GM19035 (cell line): Measurements from ENCODE around the gene UGT1A4.

Experiments used
- ATAC-seq: cut with Tn5 transposase; IDR thresholded peaks from one replicate; pipeline ENCODE4 v1.9.1; 2021; ENCODE audit not compliant: unreplicated experiment

Gene UGT1A4

DNA sequence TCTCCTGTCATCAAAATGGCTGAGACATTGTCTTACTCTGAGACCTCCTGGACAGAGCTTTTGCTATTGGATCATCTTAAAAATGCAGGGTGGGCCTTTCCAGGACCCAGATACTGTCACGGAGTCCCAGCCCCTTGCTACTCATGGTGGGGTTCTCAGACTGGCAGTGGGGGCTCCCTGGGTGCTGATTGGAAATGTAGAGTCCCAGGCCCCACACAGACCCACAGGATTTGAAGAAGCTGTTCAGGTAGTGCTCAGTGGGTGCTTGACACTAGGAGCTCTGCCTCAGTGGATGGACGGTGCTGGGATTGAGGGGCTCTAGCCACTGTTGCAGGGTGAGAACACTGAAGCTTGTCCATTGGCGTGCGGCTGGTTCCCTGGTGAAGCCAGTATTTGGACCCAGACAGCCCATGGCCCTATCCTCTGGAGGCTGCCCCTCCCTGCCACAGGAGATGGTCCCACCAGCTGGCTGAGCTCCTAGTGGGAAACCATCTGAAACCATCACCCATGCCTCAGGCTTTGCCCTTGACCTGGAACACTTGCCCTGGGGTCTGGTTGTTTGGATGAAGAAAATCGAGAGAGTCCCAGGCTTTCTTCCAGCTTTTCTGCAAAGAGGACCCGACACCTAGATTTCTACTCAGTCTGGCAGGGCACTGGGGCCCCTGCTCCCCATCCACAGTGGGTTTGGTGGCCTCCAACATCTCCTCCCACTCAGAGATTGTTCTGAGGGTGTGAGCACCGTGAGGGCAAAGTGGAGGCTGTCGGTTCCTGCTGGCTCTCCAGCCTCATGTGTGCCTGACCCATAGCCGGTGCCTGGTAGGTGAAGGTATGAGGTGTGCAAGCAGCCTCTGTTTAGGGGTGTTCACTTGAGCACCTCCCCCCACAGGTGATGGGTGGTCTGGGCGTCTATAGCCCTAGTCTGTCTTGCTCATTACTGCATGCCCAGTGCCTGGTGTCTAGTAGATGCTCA, 89.7 kb downstream of the UGT1A4 start:
- no peak for ATAC-seq

- no peak for ATAC-seq
These were observed 91.8 kb downstream of the UGT1A4 start for GRCh38 chr2:233810385-233810784.

DNA sequence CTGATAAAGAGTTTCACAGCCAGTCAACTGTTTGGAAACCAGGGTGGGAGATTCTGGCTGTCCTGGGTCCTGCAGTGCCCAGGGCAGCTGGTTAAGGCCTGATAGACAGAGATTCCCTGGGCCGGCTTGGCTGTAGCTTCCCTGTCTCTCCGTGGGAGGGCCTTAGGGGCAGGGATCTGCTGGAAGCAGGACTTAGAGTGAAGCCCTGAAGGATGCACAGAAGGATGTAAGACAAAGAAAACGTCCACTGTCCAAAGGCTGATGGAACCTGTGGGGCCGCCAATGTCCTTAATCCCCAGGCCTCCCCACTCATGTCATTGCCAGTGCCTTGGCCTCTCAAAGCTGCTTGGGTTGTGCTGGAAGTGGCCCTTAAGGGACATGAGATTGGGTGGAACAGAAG, 92.6 kb downstream of the UGT1A4 start:
- ATAC-seq: no peak

DNA sequence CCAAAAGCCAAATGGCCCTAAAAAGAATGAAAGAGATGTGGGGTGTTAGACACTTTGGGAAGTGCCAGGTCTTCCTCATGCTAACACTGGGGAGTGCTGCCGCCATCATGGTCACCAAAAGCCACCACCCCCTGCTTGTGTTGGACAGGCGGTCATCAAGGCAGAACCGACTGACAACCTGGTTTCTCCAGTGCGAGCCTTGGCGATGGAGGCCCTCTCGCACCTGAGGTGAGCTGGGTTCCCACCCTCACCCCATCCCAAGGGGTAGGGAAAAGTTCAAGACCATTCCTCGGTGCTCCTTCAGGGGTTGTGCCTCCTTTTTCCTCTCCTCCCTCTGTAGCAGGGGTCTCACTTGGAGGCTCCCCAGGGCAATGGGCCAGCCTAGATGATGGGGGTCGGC, 93.2 kb downstream of the UGT1A4 start:
- ATAC-seq: no peak

DNA sequence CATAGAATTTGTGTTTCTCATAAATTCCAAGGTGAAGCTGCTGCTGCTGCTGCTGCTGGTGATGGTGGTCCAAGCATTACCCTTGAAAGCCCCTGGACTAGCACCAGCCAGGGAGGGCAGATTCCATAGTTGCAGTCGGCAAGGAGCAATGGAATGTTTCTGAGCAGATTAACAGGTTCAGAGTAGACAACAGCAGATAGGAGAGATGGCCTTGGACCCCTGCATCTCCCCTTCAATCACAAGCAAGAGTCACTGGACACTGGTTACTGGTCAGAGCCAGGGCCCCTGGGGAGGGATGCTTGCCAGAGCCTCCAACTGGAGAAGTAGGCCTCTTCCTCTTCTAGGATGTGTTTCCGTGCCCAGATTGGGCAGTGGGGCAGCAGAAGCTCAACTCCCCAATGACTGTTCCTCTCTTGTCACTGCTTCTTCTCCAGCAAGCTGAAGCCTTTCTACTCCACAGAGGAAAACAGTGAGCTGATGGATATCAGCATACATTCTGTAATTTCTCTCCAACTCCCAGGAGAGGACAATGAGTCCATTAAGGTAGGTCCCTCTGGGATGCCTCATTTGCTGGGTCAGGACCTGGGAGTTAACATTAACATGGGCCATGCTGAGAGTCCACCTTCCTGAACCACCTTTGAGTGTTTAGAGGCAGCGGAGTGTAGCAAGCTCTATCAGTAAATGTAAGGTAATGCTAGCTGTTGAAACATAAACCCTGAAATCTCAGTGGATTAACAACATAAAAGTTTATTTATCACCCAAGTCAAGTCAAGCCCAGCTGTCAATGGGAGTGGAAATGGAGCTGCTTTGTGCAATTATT, 94.9 kb downstream of the UGT1A4 start:
- no peak for ATAC-seq

- no peak for ATAC-seq
These were observed 95.7 kb downstream of the UGT1A4 start for GRCh38 chr2:233814056-233814835.

- ATAC-seq: no peak
These were observed 97.3 kb downstream of the UGT1A4 start for GRCh38 chr2:233815861-233816260.

DNA sequence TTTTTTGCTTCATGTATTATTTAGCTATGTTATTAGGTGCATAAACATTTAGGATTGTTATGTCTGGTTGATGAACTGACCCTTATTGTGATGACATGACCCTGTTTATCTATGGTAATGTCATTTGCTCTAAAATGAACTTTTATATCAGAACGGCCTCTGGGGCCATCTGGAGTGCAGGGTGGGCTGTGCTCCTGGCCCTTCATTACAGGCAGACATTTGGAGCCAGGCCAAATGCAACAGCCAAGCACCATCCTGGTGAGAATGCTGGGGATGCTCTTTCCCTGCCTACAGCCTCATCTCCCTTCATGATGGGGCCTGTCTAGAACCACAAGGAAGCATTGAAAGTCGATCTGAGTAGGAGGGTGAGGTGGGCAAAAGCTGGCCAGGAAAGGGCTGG, 97.8 kb downstream of the UGT1A4 start:
- no peak for ATAC-seq

DNA sequence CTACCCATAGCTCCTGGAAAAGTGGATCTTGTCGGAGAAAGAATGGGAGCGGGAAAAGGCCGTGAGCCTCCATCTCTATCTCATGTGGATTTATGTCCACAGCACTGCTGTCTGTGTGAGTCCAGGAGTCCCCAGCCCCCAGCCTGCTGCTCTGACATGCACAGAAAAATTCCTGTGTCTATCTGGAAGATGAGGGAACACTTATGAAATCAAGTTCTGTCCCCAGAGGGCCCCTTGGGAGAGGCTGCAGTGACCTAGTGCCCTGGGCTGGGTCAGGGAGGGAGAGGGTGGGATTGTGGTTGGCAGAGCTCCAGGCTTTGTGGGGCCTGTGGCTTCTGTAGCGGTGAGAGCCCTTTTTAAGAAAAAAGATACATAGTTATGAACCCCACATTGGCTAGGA, 98.2 kb downstream of the UGT1A4 start:
- ATAC-seq: no peak

GRCh38 chr2:233817361-233817911, 98.9 kb downstream of the UGT1A4 start:
- ATAC-seq: no peak

GRCh38 chr2:233817995-233818638, 99.6 kb downstream of the UGT1A4 start:
- no peak for ATAC-seq

GRCh38 chr2:233818639-233819621, 100.4 kb downstream of the UGT1A4 start:
- ATAC-seq: no peak

DNA sequence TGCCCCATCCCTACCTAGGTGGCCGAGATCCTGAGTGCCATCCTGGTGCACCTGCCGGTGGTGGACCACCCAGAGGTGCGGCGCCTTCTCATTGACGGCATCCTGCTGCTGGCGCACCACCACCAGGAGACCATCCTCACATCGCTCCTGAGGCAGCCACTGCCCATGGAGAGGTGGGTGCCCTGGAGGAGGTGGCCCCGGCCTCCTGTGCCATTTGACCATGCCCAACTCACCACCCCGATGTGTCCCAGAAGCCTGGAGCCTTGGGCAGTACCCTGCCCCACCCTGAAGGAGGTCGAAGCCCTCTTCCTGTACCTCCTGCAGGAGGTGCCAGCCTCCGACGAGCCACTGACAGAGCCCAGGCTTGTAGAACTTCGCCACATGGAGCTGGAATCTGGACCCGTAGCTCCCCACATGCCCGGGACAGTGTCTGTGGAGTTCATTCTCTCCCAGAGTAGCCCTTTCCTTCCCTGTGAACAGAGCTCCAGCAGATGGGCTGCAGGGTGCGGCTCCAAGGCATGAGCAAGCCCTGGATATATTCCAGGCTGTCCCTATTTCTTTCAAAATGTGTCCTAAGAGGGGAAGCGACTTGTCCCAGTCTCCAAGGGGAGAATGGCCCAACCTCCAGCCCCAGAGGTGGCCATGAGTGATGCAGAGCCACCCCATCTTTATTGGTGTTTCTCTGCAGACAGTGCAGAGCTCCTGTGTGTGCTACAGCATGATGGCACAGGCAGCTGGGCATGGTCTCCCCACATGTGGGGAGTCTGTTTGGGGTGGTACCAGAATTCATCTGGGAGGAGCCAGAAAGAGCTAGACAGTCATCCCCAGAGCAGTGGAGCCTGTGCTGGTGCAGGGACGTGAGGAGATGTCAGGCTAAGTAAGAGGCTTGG, 101.6 kb downstream of the UGT1A4 start:
- no peak for ATAC-seq

DNA sequence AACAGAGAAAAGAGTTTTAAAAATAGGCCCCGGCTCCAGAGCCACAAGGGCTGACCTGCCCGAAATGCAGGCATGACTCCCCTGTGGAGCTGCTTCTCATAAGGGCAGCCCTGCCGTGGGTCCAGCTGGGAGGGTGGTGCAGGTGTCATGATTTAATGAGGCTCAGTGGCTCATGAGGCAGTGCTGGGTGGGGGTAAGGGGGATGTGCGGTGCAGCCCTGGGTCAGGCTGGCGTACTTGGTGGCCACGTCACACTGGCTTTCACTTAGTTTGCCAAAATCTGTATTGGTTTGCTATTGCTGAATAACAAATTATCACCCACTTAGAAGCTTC, 102.2 kb downstream of the UGT1A4 start:
- no peak for ATAC-seq

- no peak for ATAC-seq
These were observed 102.7 kb downstream of the UGT1A4 start for GRCh38 chr2:233821196-233821595.

- no peak for ATAC-seq
These were observed 103.2 kb downstream of the UGT1A4 start for GRCh38 chr2:233821709-233822100.

- ATAC-seq: no peak
These were observed 103.7 kb downstream of the UGT1A4 start for GRCh38 chr2:233822101-233822771.
